Activated naive CD4-positive, alpha-beta T cell treated with anti-CD3 and anti-CD28 coated beads, Interleukin-2, amount 10 ng/mL, durations not matched to agents 7 days and 5 days (primary cell): ENCODE measurements around the gene CDS2.

ENCODE experiments used
- CTCF ChIA-PET: fragments of 350-600 bp; sonication (Branson Sonifier 250); formaldehyde crosslinking; loops from one replicate; lab custom pipeline; 2021; ENCODE audit warnings: antibody characterized with exemption; lab: Charles Lee
- DNase-seq: peaks from one replicate; pipeline ENCODE4 v3.0.0-alpha.2; 2020
- H3K27ac Mint-ChIP-seq: one replicate; pipeline ENCODE4 v1.8.0; 2021; ENCODE audit warnings: mild to moderate bottlenecking, moderate library complexity, mixed read lengths
- H3K27me3 Mint-ChIP-seq: one replicate; pipeline ENCODE4 v1.8.0; 2021; ENCODE audit warnings: mild to moderate bottlenecking, mixed read lengths
- H3K36me3 Mint-ChIP-seq: one replicate; pipeline ENCODE4 v1.8.0; 2021; ENCODE audit warnings: mixed read lengths
- H3K4me1 Mint-ChIP-seq: one replicate; pipeline ENCODE4 v1.8.0; 2021; ENCODE audit warnings: mixed read lengths
- H3K4me3 Mint-ChIP-seq: one replicate; pipeline ENCODE4 v1.8.0; 2021; ENCODE audit warnings: mild to moderate bottlenecking, moderate library complexity, mixed read lengths
- H3K9me3 Mint-ChIP-seq: one replicate; pipeline ENCODE4 v1.8.0; 2021; ENCODE audit warnings: mixed read lengths

CDS2 gene

DNA sequence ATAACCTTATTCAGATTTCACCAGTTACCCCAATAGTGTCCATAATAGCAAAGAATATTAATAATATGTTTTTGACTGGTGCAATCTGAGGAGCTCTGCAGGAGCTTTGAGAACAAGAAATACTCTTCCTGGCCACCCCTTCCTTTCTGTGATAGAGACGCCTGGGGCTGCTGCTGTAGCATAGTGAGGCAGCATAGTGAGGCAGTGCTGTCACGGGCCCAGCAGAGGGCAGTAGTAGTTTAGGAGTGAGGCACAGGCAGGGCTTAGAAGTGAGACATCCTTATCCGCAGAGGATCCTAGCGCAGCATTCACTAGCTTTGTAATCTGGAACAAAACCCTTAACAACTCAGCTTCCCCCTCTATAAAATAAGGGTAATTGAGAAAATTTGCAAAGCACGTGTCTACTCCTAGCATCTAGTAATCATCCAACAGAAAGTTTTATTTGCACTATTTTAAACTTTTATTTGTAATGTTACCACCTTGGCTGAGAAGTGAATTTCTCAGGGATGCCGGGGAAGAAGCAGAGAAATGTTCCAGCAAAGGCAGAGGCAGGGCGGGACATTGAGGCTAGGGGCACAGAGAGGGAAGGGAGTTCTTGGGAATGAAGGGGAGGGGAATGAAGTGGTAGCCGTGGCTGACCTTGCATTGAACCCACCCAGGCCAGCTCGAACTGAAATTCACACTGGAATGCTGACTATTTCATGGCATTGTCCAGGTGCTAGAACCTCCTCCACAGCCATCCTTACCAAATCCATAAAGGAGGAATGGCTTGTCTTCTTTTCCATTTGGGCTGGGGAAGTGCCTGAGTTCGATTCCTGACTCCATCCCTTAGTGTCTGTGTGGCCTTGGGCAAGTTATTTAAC lies 78.8 kb downstream of the CDS2 start:
- CTCF ChIA-PET = interaction anchor here (0.7 to 2.8 kb wide), 14 partner anchors 10 to 242 kb away, joined by 3 to 25 read pairs (median 4); partner anchors contain the start of gene CDS2
- H3K27me3 Mint-ChIP-seq = no peaks in the 10 kb centered on the region
- H3K4me1 Mint-ChIP-seq = peaks cover 4% of the 10 kb centered on the region
- no peak overlapping the region for H3K27ac Mint-ChIP-seq
- H3K9me3 Mint-ChIP-seq = no peaks in the 10 kb centered on the region
- DNase-seq = peak; percentile 80
- H3K36me3 Mint-ChIP-seq = peaks cover 3% of the 10 kb centered on the region
- no peak overlapping the region for H3K4me3 Mint-ChIP-seq

- CTCF ChIA-PET = interaction anchor here (1.0 to 1.9 kb wide), 3 partner anchors 14 to 17 kb away, joined by 5 to 16 read pairs (median 7); no protein-coding TSS in a partner anchor
- peaks cover 2% of the 10 kb centered on the region for H3K36me3 Mint-ChIP-seq
- no peaks in the 10 kb centered on the region for H3K9me3 Mint-ChIP-seq
- no peaks in the 10 kb centered on the region for H3K27me3 Mint-ChIP-seq
- H3K4me1 Mint-ChIP-seq = peaks cover 4% of the 10 kb centered on the region
- no peak overlapping the region for H3K27ac Mint-ChIP-seq
- no peak for DNase-seq
- no peak overlapping the region for H3K4me3 Mint-ChIP-seq
Observed at GRCh38 chr20:5207138-5207537, 80.3 kb downstream of the CDS2 start.

DNA sequence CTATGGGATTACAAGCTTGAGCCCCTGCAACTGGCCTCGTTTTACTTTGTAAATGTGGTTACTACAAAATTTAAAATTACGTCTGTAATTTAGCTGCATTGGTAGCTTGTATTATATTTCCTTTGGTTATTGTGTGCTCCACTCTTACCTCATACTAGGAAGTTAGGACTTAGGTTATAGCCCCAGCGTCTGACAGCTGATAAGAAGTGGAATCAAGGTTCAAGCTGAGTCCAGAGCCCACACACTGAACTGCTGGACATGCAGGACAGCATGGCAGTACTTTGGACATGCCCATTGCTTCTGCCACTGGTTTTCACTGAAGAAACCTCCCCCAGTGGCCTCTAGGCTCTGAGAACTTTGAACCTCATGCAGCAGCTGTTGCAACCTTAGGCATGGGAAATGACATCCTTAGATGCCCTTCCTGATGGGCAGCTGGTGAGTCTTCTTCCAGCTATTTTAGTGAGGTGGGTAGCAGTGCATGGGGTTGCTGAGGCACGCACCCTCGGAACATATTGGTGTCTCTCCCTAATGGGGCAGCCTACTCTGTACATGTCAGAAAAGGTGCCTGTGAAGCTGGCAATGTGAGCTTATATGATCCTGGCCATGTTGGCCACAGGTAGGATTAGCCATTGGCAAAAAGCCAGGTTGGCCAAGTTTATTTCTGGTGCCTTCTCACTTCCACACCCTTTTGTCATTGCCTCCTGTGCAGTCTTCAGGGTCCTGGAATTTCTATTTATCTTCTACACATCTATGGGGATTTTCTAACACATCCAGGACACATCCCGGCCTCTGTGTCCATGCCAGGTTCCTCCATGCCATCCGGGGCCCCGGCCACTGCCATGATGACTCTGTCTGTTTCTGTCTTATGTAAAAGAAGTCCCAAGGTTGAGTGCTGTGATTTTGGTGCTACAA lies 85.3 kb downstream of the CDS2 start:
- H3K9me3 Mint-ChIP-seq = no peaks in the 10 kb centered on the region
- H3K4me3 Mint-ChIP-seq = no peak overlapping the region
- CTCF ChIA-PET = interaction anchor here (0.9 to 5.1 kb wide), 5 partner anchors 9 to 236 kb away, joined by 3 to 30 read pairs (median 8); partner anchors contain the start of gene CDS2
- DNase-seq = no peak
- no peaks in the 10 kb centered on the region for H3K27me3 Mint-ChIP-seq
- no peak overlapping the region for H3K27ac Mint-ChIP-seq
- no peaks in the 10 kb centered on the region for H3K4me1 Mint-ChIP-seq
- H3K36me3 Mint-ChIP-seq = peaks cover 1% of the 10 kb centered on the region

GRCh38 chr20:5212907-5213487 lies 86.2 kb downstream of the CDS2 start:
- no peaks in the 10 kb centered on the region for H3K4me1 Mint-ChIP-seq
- no peak for DNase-seq
- peaks cover 1% of the 10 kb centered on the region for H3K36me3 Mint-ChIP-seq
- no peaks in the 10 kb centered on the region for H3K27me3 Mint-ChIP-seq
- H3K4me3 Mint-ChIP-seq = no peak overlapping the region
- H3K9me3 Mint-ChIP-seq = no peaks in the 10 kb centered on the region
- H3K27ac Mint-ChIP-seq = no peak overlapping the region
- CTCF ChIA-PET = interaction anchor here (0.6 to 5.1 kb wide), 2 partner anchors 11 to 37 kb away, joined by 3 to 30 read pairs; no protein-coding TSS in a partner anchor

DNA sequence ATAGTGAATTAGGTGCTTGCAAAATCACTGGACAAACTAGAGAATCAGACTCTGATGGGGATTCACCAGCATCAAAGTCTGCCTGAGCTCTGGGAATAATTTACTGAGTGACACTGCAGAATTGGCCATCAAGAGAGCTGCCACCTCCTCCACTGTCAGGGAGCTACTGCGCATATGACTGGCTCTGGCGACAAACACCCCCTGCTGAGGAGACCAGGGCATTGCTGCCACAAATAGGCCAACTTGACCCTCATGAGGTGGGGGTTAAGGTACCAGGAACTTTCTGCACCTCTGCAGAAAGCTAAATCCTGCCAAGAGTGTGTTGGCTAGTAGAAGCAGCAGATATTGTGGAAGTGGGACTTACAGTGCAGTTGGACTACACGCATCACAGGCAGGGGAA lies 88.0 kb downstream of the CDS2 start:
- Mint-ChIP-seq H3K4me3 (no peak overlapping the region), H3K36me3 (peaks cover 1% of the 10 kb centered on the region), H3K27ac (no peak overlapping the region), H3K9me3 (no peaks in the 10 kb centered on the region), H3K4me1 (no peaks in the 10 kb centered on the region), H3K27me3 (no peaks in the 10 kb centered on the region)
- DNase-seq = no peak
- CTCF ChIA-PET = interaction anchor here (0.8 to 4.6 kb wide), 4 partner anchors 8 to 12 kb away, joined by 3 to 15 read pairs (median 4); no protein-coding TSS in a partner anchor

GRCh38 chr20:5215672-5216304 lies 89.0 kb downstream of the CDS2 start:
- Mint-ChIP-seq H3K27ac (no peak overlapping the region), H3K27me3 (no peaks in the 10 kb centered on the region), H3K36me3 (peaks cover 1% of the 10 kb centered on the region), H3K4me3 (no peak overlapping the region), H3K9me3 (no peaks in the 10 kb centered on the region), H3K4me1 (no peaks in the 10 kb centered on the region)
- CTCF ChIA-PET = interaction anchor here (1.2 to 4.6 kb wide), 3 partner anchors 11 to 13 kb away, joined by 3 to 15 read pairs (median 4); no protein-coding TSS in a partner anchor
- DNase-seq = no peak

- H3K27me3 Mint-ChIP-seq = no peaks in the 10 kb centered on the region
- no peak overlapping the region for H3K4me3 Mint-ChIP-seq
- CTCF ChIA-PET = interaction anchor here (4.6 kb wide), 1 partner anchor 11 kb away, joined by 15 read pairs; no protein-coding TSS in a partner anchor
- no peak overlapping the region for H3K27ac Mint-ChIP-seq
- H3K36me3 Mint-ChIP-seq = peaks cover 1% of the 10 kb centered on the region
- H3K9me3 Mint-ChIP-seq = no peaks in the 10 kb centered on the region
- H3K4me1 Mint-ChIP-seq = no peaks in the 10 kb centered on the region
- DNase-seq = no peak
Observed at GRCh38 chr20:5216663-5217062, 89.9 kb downstream of the CDS2 start.

DNA sequence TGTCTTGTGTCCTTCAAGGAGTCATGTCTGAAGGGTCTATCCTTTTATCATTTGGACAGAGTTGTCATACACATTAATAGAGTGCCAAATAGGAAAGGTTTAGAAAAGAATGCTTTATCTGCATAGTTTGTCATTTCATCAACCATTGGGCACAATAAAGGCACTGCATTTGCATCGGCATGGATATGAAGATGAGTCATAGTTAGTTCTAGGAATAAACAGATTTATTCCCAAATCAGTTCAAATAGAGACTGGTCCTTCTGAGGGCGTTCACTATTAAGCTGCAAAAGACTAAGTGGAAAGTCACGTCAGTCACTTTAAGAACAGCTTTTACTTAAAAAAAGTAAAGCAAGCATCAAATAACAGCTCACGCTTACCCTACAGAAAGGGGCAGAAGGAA lies 90.8 kb downstream of the CDS2 start:
- no peaks in the 10 kb centered on the region for H3K27me3 Mint-ChIP-seq
- H3K27ac Mint-ChIP-seq = no peak overlapping the region
- H3K4me1 Mint-ChIP-seq = no peaks in the 10 kb centered on the region
- no peaks in the 10 kb centered on the region for H3K36me3 Mint-ChIP-seq
- CTCF ChIA-PET = interaction anchor here (4.6 kb wide), 1 partner anchor 12 kb away, joined by 15 read pairs; no protein-coding TSS in a partner anchor
- H3K9me3 Mint-ChIP-seq = no peaks in the 10 kb centered on the region
- DNase-seq = no peak
- H3K4me3 Mint-ChIP-seq = no peak overlapping the region

- Mint-ChIP-seq H3K36me3 (no peaks in the 10 kb centered on the region), H3K27ac (no peak overlapping the region), H3K4me3 (no peak overlapping the region), H3K9me3 (no peaks in the 10 kb centered on the region), H3K4me1 (no peaks in the 10 kb centered on the region), H3K27me3 (no peaks in the 10 kb centered on the region)
- no peak for DNase-seq
- CTCF ChIA-PET = interaction anchor here (1.2 to 5.6 kb wide), 6 partner anchors 10 to 94 kb away, joined by 3 to 30 read pairs (median 6); partner anchors contain the start of gene CDS2
Observed at GRCh38 chr20:5220321-5221060, 93.7 kb downstream of the CDS2 start.

DNA sequence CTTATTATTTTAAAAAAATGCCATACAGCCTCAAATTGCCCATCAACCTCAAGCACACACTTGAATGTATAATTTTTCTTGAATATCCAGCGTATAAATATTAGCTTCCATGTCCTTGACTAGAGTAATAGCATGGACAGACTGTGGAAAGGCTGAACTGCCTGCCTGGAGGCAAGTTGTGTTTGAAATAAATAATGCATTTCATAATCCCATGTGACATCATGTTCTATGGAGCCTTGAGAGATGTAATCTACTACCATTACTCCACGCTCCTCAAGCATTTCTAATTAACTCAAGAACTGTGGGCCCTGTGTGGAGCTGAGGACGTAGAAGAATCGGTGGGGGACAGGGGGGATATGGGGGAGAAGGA lies 94.2 kb downstream of the CDS2 start:
- Mint-ChIP-seq H3K4me1 (no peaks in the 10 kb centered on the region), H3K27ac (no peak overlapping the region), H3K36me3 (no peaks in the 10 kb centered on the region), H3K27me3 (no peaks in the 10 kb centered on the region), H3K4me3 (no peak overlapping the region), H3K9me3 (no peaks in the 10 kb centered on the region)
- DNase-seq = no peak
- CTCF ChIA-PET = interaction anchor here (1.2 to 5.6 kb wide), 6 partner anchors 9 to 95 kb away, joined by 3 to 30 read pairs (median 6); partner anchors contain the start of gene CDS2

DNA sequence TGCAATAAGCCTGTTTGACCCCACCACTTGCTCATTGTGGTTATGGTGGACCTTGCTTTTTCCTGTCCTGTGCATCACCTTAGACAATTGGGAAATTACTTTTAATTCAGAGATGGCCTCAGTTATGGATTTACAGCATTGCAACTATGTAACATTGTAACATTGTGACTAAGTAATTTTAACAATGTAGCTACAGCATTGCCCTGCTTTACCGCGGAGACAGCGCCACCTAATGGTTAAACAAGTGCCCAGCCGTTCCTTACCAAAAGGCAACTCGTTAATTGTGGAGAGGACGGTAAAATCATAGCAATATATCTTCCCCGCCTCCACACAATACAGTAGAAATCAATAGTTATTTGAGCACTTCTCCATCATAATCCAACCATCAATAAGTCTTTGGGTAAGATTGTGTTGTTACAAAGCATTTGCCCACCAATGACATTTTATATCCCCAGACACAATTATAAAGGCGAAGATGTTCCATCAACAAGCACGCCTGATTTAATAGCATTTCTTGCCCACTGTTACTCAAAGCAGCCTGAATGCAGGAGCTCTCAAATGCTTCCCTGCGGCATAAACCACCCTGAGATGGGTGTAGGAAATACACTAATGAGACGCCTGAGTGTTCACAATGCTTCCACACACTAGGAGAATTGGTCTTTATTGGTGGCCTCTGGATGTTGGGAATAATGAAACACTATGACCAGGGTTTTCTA lies 96.3 kb downstream of the CDS2 start:
- CTCF ChIA-PET = interaction anchor here (0.8 to 5.6 kb wide), 15 partner anchors 8 to 267 kb away, joined by 3 to 30 read pairs (median 6); partner anchors contain the start of gene CDS2
- no peaks in the 10 kb centered on the region for H3K9me3 Mint-ChIP-seq
- H3K27me3 Mint-ChIP-seq = no peaks in the 10 kb centered on the region
- DNase-seq = peak; percentile 78
- H3K4me1 Mint-ChIP-seq = no peaks in the 10 kb centered on the region
- H3K36me3 Mint-ChIP-seq = no peaks in the 10 kb centered on the region
- H3K4me3 Mint-ChIP-seq = no peak overlapping the region
- H3K27ac Mint-ChIP-seq = no peak overlapping the region

- no peak overlapping the region for H3K27ac Mint-ChIP-seq
- H3K4me1 Mint-ChIP-seq = no peaks in the 10 kb centered on the region
- H3K27me3 Mint-ChIP-seq = peaks cover 10% of the 10 kb centered on the region
- H3K9me3 Mint-ChIP-seq = no peaks in the 10 kb centered on the region
- H3K36me3 Mint-ChIP-seq = no peaks in the 10 kb centered on the region
- CTCF ChIA-PET = interaction anchor here (1.6 kb wide), 1 partner anchor 10 kb away, joined by 4 read pairs; no protein-coding TSS in a partner anchor
- H3K4me3 Mint-ChIP-seq = no peak overlapping the region
- DNase-seq = no peak
Observed at GRCh38 chr20:5230544-5230943, 103.7 kb downstream of the CDS2 start.
